Measurements from ENCODE around the gene TNFRSF14. TPM values are rescaled to one million over a fixed set of nuclear protein-coding genes. Genes with fewer than 3 reads are reported as not detected.

Gene TNFRSF14
- total RNA-seq, 2 donors from 2014 or later, result 25.9 to 58.3 TPM

- 85 to 100% methylated on average over 1 to 18 of the region's 18 CpGs for WGBS, 2 donors
- no peaks in the 10 kb centered on the region for H3K9me3 ChIP-seq
- TF ChIP-seq CTCF (IDR thresholded peaks at IDR 0.05), result no peak
- TF ChIP-seq POLR2A (IDR thresholded peaks at IDR 0.05), result no peak
- intact Hi-C loops (cut with DNase I), result no loop called here
- no peak overlapping the region for H3K4me3 ChIP-seq
- no peak for ATAC-seq
- DNase-seq, result no peak
- H3K4me1 ChIP-seq, result no peaks in the 10 kb centered on the region
- H3K27me3 ChIP-seq, result no peaks in the 10 kb centered on the region
- H3K36me3 ChIP-seq (replicated peaks in 1 of 2; ENCODE audit: insufficient read depth in 1 of 2, low read depth in 2 of 2), result no peaks in the 10 kb centered on the region
- H3K27ac ChIP-seq, result no peak overlapping the region
Measured at GRCh38 chr1:2563205-2563604, 7.0 kb downstream of the TNFRSF14 start.

- WGBS, 2 donors, result 40 to 77% methylated on average over 3 to 20 of the region's 20 CpGs
- no peak for DNase-seq
- intact Hi-C loops (cut with DNase I), result no loop called here
Measured at GRCh38 chr1:2564006-2564814, 8.0 kb downstream of the TNFRSF14 start.

GRCh38 chr1:2564815-2565374 is 8.7 kb downstream of the TNFRSF14 start:
- no peaks in the 10 kb centered on the region for H3K27me3 ChIP-seq
- intact Hi-C loops (cut with DNase I), result no loop called here
- no peak for ATAC-seq
- no peak overlapping the region for H3K4me3 ChIP-seq
- H3K36me3 ChIP-seq (replicated peaks in 1 of 2; ENCODE audit: insufficient read depth in 1 of 2, low read depth in 2 of 2), result no peaks in the 10 kb centered on the region
- no peak for TF ChIP-seq CTCF (IDR thresholded peaks at IDR 0.05)
- no peak for TF ChIP-seq POLR2A (IDR thresholded peaks at IDR 0.05)
- no peaks in the 10 kb centered on the region for H3K9me3 ChIP-seq
- H3K27ac ChIP-seq, result no peak overlapping the region
- 30 to 34% methylated on average over 7 to 14 of the region's 14 CpGs for WGBS, 2 donors
- no peak for DNase-seq
- no peaks in the 10 kb centered on the region for H3K4me1 ChIP-seq

More at GRCh38 chr1:2564006-2564814, 8.0 kb downstream of the TNFRSF14 start:
- no peaks in the 10 kb centered on the region for H3K27me3 ChIP-seq
- no peaks in the 10 kb centered on the region for H3K4me1 ChIP-seq
- H3K36me3 ChIP-seq (replicated peaks in 1 of 2; ENCODE audit: insufficient read depth in 1 of 2, low read depth in 2 of 2), result no peaks in the 10 kb centered on the region
- H3K9me3 ChIP-seq, result no peaks in the 10 kb centered on the region
- H3K4me3 ChIP-seq, result no peak overlapping the region
- ATAC-seq, result no peak
- TF ChIP-seq CTCF (IDR thresholded peaks at IDR 0.05), result no peak
- TF ChIP-seq POLR2A (IDR thresholded peaks at IDR 0.05), result no peak
- no peak overlapping the region for H3K27ac ChIP-seq

- no peaks in the 10 kb centered on the region for H3K4me1 ChIP-seq
- no peaks in the 10 kb centered on the region for H3K9me3 ChIP-seq
- intact Hi-C loops (cut with DNase I), result no loop called here
- no peaks in the 10 kb centered on the region for H3K27me3 ChIP-seq
- ATAC-seq (no peak), DNase-seq (no peak)
- H3K4me3 ChIP-seq, result no peak overlapping the region
- 70 to 72% methylated on average over 30 of the region's 34 CpGs for WGBS, 2 donors
- no peaks in the 10 kb centered on the region for H3K36me3 ChIP-seq (replicated peaks in 1 of 2; ENCODE audit: insufficient read depth in 1 of 2, low read depth in 2 of 2)
- no peak overlapping the region for H3K27ac ChIP-seq
- TF ChIP-seq CTCF (IDR thresholded peaks at IDR 0.05) (no peak), POLR2A (IDR thresholded peaks at IDR 0.05) (no peak)
Measured at GRCh38 chr1:2566101-2567045, 10.2 kb downstream of the TNFRSF14 start.

All from body of pancreas (tissue), 4 donors.